HepG2 (cell line): ENCODE data around the gene PMM2. TPM values are rescaled to one million over a fixed set of nuclear protein-coding genes. Genes with fewer than 3 reads are reported as not detected.

Experiments used
- ATF6 ChIP-seq: sonication (generic); formaldehyde crosslinking; conservative IDR thresholded peaks from 2 replicates; pipeline ENCODE4 v1.4.0; 2020; ENCODE audit warnings: missing genetic modification reagents
- ETV5 ChIP-seq: IDR thresholded peaks from 2 replicates; pipeline ENCODE4 v1.6.1; 2018; ENCODE audit warnings: missing biosample characterization, missing genetic modification reagents, inconsistent platforms, borderline replicate concordance
- HNRNPUL1 ChIP-seq: fragments of 200-400 bp; formaldehyde crosslinking; IDR thresholded peaks from 2 replicates; pipeline ENCODE4 v1.6.1; 2017; ENCODE audit warnings: low read depth, mild to moderate bottlenecking, low read length, moderate library complexity
- MAZ ChIP-seq, 2 experiments: sonication (generic) in 1 of 2; formaldehyde crosslinking in 1 of 2; IDR thresholded peaks; 2 replicates each; pipeline versions ENCODE4 v1.5.0 to v1.6.1; 2012 to 2020; ENCODE audit warnings: low read depth in 2 of 2, mild to moderate bottlenecking in 2 of 2, borderline replicate concordance in 1 of 2, improper control_type of control experiment in 1 of 2, low read length in 1 of 2, missing genetic modification reagents in 1 of 2, moderate library complexity in 1 of 2
- MED8 ChIP-seq: sonication (generic); formaldehyde crosslinking; IDR thresholded peaks from 2 replicates; pipeline ENCODE4 v1.8.1; 2023; ENCODE audit warnings: mild to moderate bottlenecking, missing genetic modification reagents; ENCODE audit not compliant: insufficient replicate concordance
- NKX3-1 ChIP-seq: sonication (generic); formaldehyde crosslinking; IDR thresholded peaks from 2 replicates; pipeline ENCODE4 v1.5.0; 2020; ENCODE audit warnings: missing genetic modification reagents
- NR2F6 ChIP-seq, 2 experiments: IDR thresholded peaks; 2 replicates each; pipeline ENCODE4 v1.6.1; 2016; ENCODE audit warnings: antibody characterized with exemption in 1 of 2, mild to moderate bottlenecking in 1 of 2
- ZBTB26 ChIP-seq: IDR thresholded peaks from 2 replicates; pipeline ENCODE4 v1.6.1; 2016; ENCODE audit warnings: missing compliant biosample characterization, missing genetic modification reagents, borderline replicate concordance
- ZNF276 ChIP-seq: sonication (generic); formaldehyde crosslinking; IDR thresholded peaks from 2 replicates; pipeline ENCODE4 v1.4.0; 2020; ENCODE audit warnings: mild to moderate bottlenecking, low read depth, missing genetic modification reagents
- ZNF615 ChIP-seq: sonication (generic); formaldehyde crosslinking; IDR thresholded peaks from 2 replicates; pipeline ENCODE4 v1.5.0; 2020; ENCODE audit warnings: mild to moderate bottlenecking, missing genetic modification reagents, borderline replicate concordance
- ZNF761 ChIP-seq: sonication (generic); formaldehyde crosslinking; conservative IDR thresholded peaks from 2 replicates; pipeline ENCODE4 v1.4.0; 2020; ENCODE audit warnings: mild to moderate bottlenecking, missing genetic modification reagents
- ZNF776 ChIP-seq: sonication (generic); formaldehyde crosslinking; IDR thresholded peaks from 2 replicates; pipeline ENCODE4 v1.4.0; 2020; ENCODE audit warnings: mild to moderate bottlenecking, missing genetic modification reagents
- polyA plus RNA-seq, 8 experiments: library from polyadenylated mRNA; depleted of rRNA in 3 of 8; stranded (reverse) in 7 of 8; unstranded in 1 of 8; fragments of >200 nt; fragmentation: Illumina TruSeq in 4 of 8; extraction: Trizol in 4 of 8; gene quantifications; 2 replicates each; pipeline versions ENCODE4 v1.2.1 to v1.2.3, GENCODE V29; 2011 to 2016; ENCODE audit warnings: low read depth in 4 of 8, missing spikeins in 1 of 8, mixed read lengths in 1 of 8; ENCODE audit not compliant: insufficient read depth in 1 of 8
- total RNA-seq, 5 experiments: library from RNA; depleted of rRNA; stranded (reverse); fragments of >200 nt; fragmentation: Illumina TruSeq; extraction: Trizol; gene quantifications; 2 replicates each; pipeline ENCODE4 v1.2.3, GENCODE V29; 2016; ENCODE audit warnings: low read depth in 1 of 5
- TF ChIP-seq, protein P1 (sequence below): sonication (generic); formaldehyde crosslinking; IDR thresholded peaks from 2 replicates; pipeline ENCODE4 v1.5.0; 2020; ENCODE audit warnings: mild to moderate bottlenecking, missing genetic modification reagents

Gene PMM2
- total and polyA plus RNA-seq, 2 of the 13 experiments (the other 11 are each of a cell fraction or from before 2014, with no cell fraction given), result 52.2 to 93.7 TPM

- no peak for TF ChIP-seq ATF6 (CRISPR knock-in tag)
- 0 out of 2 replicates have a peak, but pooled peaks have one; percentile 46 for TF ChIP-seq ETV5 (CRISPR knock-in tag)
- TF ChIP-seq MED8 (CRISPR knock-in tag), result peak; percentile 26
- no peak for TF ChIP-seq ZNF276
- peak; percentile 10; the same call in 1 of the 2 replicates for TF ChIP-seq MAZ (IDR thresholded peaks at IDR 0.05; ENCODE audit: borderline replicate concordance, low read depth, low read length)
- peak; percentile 74 for TF ChIP-seq MAZ (CRISPR knock-in tag; IDR thresholded peaks at IDR 0.05; ENCODE audit: low read depth)
- peak; percentile 100 for TF ChIP-seq NR2F6 (IDR thresholded peaks at IDR 0.05)
- peak; percentile 100 for TF ChIP-seq NR2F6 (CRISPR knock-in tag; IDR thresholded peaks at IDR 0.05)
- TF ChIP-seq NKX3-1, result peak; percentile 87; the same call in 1 of the 2 replicates
- TF ChIP-seq ZNF615 (CRISPR knock-in tag), result peak; percentile 24; the same call in 1 of the 2 replicates
- no peak for TF ChIP-seq ZNF761 (CRISPR knock-in tag)
- peak; percentile 29; the same call in 1 of the 2 replicates for TF ChIP-seq ZNF776 (CRISPR knock-in tag)
- TF ChIP-seq, protein P1, sequence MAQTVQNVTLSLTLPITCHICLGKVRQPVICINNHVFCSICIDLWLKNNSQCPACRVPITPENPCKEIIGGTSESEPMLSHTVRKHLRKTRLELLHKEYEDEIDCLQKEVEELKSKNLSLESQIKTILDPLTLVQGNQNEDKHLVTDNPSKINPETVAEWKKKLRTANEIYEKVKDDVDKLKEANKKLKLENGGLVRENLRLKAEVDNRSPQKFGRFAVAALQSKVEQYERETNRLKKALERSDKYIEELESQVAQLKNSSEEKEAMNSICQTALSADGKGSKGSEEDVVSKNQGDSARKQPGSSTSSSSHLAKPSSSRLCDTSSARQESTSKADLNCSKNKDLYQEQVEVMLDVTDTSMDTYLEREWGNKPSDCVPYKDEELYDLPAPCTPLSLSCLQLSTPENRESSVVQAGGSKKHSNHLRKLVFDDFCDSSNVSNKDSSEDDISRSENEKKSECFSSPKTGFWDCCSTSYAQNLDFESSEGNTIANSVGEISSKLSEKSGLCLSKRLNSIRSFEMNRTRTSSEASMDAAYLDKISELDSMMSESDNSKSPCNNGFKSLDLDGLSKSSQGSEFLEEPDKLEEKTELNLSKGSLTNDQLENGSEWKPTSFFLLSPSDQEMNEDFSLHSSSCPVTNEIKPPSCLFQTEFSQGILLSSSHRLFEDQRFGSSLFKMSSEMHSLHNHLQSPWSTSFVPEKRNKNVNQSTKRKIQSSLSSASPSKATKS (CRISPR knock-in tag), result no peak
- no peak for TF ChIP-seq HNRNPUL1
- TF ChIP-seq ZBTB26 (CRISPR knock-in tag), result peak; percentile 80
These were observed 62.6 kb downstream of the PMM2 start (continued) for GRCh38 chr16:8859913-8860881.
